PFSK-1 (cell line): ENCODE results near the gene PTPN21.

Experiments used
- FOXP2 ChIP-seq: optimal IDR thresholded peaks from 2 replicates; pipeline ENCODE3; 2011; ENCODE audit warnings: borderline replicate concordance, control low read depth, inconsistent platforms; ENCODE audit not compliant: insufficient read depth; ENCODE audit errors: extremely low read length, extremely low read depth
- POLR2AphosphoS5 ChIP-seq: IDR thresholded peaks from 2 replicates; pipeline ENCODE4 v1.6.1; 2012; ENCODE audit warnings: low read depth, mild to moderate bottlenecking, control low read depth, low read length, moderate library complexity
- REST ChIP-seq, 2 experiments: IDR thresholded peaks; 2 replicates each; pipeline versions ENCODE4 v1.6.1 to v1.8.0; 2011 to 2012; ENCODE audit warnings: low read depth in 2 of 2, low read length in 2 of 2, control low read depth in 1 of 2, inconsistent platforms in 1 of 2, mild to moderate bottlenecking in 1 of 2, moderate library complexity in 1 of 2; ENCODE audit not compliant: insufficient read depth in 1 of 2
- SIN3A ChIP-seq: IDR thresholded peaks from 2 replicates; pipeline ENCODE4 v1.6.1; 2012; ENCODE audit warnings: mild to moderate bottlenecking, low read length, moderate library complexity, borderline replicate concordance; ENCODE audit not compliant: insufficient read depth
- TAF1 ChIP-seq: IDR thresholded peaks from 2 replicates; pipeline ENCODE4 v1.6.1; 2012; ENCODE audit warnings: low read length, control low read depth, borderline replicate concordance; ENCODE audit not compliant: insufficient read depth

- no peak for TF ChIP-seq REST (IDR thresholded peaks at IDR 0.05; ENCODE audit: insufficient read depth in 1 of 2, low read depth in 2 of 2, low read length in 2 of 2)
- TF ChIP-seq POLR2AphosphoS5, result no peak
- TF ChIP-seq SIN3A, result no peak
- TF ChIP-seq FOXP2, result no peak
- no peak for TF ChIP-seq TAF1
Measured at GRCh38 chr14:88490168-88490567, 64.6 kb downstream of the PTPN21 start.
